GM18499 (cell line): ENCODE results near the gene QRFP.
"Not testable (repeated sequence)": the region's sequence is repeated elsewhere in the genome, so short reads cannot be mapped to it uniquely, and the experiment has no call there.

ENCODE experiments used
- ATAC-seq: cut with Tn5 transposase; IDR thresholded peaks from one replicate; pipeline ENCODE4 v1.9.1; 2021; ENCODE audit warnings: moderate number of reproducible peaks; ENCODE audit not compliant: insufficient read depth, unreplicated experiment

The QRFP gene

DNA sequence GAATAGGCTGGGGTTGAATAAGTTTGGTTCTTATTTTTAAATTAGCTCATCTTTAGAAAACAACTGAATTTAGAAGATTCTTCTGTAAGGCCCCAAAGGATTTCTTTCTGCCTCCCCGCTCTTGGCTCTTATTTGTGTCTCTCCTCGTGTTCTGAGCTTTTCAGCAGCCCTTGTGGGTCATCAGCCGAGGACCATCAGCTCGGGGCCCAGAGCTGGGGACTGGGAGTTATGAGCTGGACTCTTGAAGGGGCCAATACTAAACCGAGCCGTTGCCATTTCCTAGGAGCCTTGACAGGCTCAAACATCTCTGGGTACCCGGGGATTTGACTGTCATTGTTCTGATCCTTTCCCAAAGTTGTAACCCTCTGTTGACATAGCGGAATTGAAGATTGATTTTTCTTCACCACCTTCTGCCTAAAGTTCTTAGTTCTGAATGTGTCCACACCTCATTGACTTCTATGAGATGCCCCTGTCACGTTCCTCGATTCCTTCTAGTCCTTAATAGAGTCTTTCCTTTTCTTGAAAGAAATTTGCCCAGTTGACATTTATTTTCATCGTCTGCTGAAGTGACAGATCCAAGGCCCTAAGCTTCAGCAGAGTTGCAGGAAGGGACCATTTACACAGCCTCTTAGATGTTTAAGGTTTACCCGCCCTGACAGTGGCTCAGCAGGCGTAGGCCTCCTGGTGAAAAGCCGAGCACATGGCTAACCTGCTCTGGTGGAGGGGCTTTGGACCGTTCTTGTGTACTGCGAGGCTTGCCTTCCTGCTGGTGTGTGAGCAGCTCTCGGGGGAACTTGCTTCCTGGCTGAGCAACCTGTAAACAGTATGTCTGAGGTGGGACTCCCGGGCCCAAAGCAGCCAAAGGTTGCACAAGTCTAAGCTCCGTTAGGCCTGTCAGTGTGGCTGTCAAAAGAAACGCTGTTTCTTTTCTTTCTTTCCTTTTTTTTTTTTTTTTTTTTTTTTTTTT lies 37.6 kb downstream of the QRFP start:
- no peak for ATAC-seq

DNA sequence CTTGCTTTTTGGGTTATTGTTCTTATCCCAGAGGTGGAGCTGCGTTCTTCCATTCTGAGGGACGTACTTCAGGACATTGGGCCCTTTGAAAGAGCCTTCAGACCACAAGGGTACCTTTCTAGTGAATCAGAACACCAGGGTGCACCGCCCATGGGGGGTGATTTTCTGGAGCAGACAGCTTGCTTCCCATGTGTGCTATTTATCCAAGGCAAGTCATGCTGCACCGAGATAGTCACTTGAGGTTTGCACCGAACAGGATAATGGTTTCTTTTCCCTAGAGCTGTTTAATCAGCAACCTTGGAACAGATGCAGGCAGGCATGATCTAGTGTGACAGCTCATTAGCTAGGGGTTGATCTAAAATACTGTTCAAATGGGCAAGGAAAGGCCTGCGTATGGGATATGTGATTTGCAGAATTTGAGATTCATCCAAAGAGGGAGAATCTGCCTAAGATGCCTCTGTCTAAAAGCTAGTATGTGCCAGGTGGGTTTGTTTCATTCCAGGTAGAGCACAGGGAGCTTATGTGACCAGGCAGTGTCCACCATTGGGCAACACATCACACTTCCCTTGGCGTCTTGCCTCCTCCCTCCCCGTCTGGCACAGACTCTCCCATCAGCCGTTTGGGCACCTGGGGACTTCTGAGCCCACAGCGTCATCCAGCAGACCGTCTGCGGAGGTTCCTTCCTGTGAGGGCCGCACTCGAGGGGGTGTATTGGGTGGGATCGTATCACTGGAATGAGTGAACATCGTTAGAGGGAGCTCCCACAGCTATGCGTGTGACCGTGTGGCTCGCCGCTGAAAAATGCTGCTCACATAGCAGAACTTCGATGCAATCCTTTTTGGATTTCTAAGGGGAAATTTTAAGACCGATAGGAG lies 38.5 kb downstream of the QRFP start:
- no peak for ATAC-seq

DNA sequence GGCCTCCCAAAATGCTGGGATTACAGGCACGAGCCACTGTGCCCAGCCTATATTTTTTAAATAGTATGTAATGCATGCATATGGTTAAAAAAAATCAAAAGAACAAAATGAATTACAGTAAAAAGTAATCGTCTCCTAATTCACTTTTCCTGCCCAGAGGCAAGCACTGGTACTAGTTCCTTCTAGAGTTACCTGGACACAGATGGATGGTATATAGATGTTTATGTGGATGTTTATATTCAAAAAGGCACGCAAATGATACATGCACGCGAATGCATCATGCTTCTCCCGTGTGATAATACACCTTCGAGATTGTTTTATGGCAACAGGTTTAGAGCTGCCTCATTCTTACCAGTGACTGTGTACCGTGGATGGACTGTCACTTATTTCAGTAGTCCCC lies 40.1 kb downstream of the QRFP start:
- ATAC-seq = no peak

DNA sequence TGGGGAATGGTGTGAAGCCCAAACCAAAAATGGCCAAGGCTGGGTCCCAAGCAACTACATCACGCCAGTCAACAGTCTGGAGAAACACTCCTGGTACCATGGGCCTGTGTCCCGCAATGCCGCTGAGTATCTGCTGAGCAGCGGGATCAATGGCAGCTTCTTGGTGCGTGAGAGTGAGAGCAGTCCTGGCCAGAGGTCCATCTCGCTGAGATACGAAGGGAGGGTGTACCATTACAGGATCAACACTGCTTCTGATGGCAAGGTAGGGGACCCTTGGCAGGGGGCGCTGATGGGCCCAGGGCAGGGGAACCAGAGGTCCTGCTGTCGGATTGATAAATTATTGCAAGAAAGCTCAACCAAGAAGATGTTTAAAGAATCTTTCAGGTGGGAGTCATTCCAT lies 41.8 kb downstream of the QRFP start:
- ATAC-seq = no peak

DNA sequence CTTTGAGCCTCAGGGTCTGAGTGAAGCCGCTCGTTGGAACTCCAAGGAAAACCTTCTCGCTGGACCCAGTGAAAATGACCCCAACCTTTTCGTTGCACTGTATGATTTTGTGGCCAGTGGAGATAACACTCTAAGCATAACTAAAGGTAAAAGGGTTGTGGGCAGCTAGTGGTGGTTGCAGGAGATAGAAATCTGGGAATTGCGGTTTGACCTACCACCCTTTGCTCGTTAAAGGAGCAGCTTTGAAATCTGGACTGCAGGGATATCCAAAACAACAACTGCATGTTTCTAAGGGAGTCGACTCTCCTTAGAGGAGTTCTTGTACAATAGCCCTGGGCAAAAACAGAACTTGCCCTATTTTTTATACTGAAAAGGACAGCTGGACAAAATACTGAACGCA lies 42.5 kb downstream of the QRFP start:
- ATAC-seq = no peak

DNA sequence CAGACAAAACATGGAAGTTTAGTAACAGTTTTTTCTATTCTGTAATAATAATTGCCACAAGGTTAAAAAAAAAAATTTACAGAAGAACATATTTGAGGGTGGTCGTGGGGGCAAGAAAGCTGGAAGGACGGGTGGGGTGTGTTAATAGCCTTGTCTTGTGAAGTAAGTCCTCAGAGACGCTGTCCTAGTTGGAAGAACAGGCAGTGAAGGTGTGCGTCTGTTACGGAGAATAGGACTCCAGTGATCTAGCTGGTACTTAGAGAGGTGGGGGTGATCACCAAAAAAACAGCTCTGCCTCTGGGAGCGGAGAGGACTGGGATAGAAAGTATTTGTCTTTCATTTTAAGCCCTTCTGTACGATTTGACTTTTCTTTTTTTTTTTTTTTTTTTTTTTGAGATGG lies 43.8 kb downstream of the QRFP start:
- no peak for ATAC-seq

DNA sequence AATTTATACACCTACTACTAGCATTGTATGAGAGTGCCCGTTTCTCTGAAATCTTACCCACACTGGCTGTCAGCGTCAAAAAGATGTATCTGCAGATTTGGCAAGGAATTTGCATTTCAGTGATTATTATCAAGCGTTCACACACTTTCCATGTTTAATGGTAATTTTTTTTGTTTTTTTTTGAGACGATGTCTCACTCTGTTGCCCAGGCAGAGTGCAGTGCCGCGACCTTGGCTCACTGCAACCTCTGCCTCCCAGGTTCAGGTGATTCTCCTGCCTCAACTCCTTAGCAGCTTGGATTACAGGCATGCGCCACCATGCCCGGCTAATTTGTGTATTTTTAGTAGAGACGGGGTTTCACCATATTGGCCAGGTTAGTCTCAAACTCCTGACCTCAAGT lies 47.3 kb downstream of the QRFP start:
- no peak for ATAC-seq

DNA sequence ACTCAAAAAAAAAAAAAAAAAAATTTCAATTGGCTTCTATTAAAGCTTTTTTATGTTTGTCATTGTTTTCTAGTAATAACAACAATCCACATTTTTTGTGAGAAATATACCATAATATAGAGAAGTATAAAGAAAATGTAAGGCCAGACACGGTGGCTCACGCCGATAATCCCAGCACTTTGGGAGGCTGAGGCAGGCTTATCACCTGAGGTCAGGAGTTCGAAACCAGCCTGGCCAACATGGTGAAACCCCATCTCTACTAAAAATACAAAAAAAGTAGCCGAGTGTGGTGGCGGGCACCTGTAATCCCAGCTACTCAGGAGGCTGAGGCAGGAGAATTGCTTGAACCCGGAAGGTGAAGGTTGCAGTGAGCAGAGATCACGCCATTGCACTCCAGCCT lies 48.1 kb downstream of the QRFP start:
- ATAC-seq = not testable (repeated sequence)

DNA sequence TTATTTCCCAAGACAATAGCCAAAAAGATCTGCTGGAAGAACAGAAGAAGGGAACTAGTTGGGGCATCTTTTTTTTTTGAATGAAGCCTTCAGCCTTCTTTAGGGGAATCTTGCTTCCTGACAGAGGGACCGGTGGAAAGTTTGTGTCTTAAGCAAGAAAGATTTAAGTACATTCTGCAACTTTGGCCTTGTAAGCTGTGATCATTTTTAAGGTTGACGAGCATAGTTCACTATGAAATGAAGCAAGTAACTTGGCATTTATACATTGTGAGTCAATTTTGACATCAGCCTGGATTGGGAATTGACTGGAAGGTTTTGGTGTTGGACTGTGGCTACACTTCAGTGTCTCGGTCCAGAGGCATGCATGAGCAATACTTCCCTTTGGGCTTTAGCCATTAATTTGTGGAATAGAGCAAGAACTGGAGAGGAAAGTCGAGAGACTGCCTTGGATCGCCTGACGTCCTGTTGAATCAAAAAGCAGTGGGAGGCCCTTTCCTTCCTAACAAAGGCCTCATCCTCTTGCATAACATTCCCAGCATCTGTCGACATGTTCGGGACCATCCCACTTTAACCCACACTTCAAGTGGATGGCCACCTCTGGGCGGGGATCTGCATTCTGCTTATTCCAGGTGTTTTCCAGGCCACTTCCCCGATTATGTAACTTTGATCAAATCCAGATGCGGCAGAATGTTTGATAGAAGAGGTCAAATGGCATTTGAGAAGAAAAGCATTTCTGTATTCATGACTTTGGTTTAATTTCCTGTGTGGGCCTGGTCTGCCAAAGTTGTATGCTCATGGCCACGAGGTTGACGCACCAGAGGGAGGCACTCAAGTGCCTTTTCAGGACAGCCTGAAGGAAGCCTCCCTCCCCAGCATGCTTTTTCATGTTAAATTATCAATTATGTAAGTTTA lies 49.0 kb downstream of the QRFP start:
- ATAC-seq = no peak

DNA sequence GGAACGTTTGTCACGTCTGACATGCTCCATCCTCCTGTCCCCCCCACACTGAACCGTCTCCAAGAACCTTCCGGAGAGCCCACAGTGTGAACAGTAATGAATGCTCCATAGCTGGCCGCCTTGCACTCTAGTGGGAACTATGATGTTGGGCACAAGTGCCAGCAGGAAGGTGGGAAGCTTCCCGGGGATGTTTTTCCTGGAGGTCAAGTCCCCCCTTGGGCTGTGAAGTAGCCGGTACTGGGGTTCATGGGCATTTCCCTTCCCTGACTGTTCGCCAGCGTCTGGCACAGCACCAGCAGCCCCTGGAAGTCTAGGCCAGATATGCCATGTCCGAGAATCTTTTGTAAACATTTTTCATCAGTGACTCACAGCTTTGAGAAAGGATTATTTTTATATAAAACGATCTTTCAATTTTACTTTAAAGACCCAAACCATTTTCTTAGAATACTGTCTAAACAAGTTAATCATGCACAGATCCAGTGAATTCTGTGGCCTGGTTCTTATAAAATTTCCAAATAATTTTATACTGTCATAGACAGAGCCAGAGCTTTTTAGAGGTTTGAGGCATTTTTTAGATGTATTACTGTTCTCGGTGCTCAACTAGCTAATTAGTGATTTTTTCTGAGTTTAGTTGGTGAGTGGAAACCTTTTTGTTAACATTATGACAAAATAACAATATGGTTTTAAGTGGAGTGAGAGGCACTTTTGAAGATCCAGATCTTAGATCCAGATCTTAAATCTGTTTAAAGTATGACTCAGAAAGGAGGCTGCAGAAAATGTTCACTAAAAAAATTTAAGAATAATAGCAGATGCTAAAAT lies 49.9 kb downstream of the QRFP start:
- no peak for ATAC-seq

DNA sequence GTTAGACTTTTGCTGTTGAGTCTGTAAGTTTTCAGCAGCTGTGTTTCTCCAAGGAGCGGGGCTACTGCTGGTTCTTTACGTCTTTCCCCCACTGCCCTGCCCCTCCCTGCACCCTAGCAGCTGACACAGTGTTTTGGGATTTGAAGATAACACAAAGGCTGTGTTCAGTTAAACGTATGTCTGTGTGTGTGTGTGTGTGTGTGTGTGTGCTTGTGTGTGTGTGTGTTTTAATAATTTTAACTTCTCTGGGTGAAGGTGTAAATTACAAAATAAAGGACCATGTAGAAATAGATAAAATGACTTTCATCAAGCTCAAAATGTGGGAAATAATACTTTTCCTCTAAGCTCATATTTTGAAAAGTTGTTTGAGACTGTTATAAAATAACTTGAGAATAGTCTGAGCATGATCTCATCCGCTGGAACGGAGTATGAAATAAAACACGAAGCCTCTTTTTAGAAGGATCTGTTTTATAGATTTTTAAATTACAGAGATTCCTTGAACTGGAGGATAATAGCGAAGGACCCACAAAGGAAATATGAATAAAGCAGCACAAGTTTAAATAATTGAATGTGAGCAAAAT lies 50.6 kb downstream of the QRFP start:
- no peak for ATAC-seq

DNA sequence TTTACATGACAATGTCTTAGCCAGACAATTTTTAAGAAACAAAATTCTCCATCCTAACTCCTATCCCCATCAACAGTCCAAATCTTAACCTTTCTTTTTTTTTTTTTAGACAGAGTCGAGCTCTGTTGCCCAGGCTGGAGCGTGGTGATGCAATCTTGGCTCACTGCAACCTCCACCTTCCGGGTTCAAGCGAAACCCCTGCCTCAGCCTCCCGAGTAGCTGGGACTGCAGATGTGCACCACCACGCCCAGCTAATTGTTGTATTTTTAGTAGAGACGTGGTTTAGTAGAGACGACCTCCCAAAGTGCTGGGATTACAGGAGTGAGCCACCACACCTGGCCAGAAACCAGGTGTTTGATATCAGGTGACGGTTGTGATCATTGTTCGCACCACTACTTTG lies 51.4 kb downstream of the QRFP start:
- no peak for ATAC-seq

DNA sequence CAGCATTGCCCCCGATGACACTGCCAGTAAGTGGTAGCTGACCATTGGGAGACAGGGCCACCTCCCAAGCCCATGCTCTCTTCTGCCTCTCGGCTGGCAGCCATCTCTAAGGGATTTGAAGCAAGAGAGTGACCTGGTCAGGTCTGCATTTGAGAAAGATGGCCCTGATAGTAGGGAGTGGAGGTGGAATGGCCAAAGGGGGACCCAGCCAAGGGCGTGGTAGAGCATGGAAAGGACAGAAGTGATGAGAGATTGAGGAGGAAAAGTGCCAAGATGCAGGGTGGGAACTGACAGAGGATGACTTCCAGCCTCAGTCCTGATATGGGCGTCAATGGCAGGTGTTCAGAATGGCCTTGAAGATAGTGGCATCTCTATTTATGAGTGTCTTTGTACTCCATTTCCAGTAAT lies 52.6 kb downstream of the QRFP start:
- ATAC-seq = no peak

DNA sequence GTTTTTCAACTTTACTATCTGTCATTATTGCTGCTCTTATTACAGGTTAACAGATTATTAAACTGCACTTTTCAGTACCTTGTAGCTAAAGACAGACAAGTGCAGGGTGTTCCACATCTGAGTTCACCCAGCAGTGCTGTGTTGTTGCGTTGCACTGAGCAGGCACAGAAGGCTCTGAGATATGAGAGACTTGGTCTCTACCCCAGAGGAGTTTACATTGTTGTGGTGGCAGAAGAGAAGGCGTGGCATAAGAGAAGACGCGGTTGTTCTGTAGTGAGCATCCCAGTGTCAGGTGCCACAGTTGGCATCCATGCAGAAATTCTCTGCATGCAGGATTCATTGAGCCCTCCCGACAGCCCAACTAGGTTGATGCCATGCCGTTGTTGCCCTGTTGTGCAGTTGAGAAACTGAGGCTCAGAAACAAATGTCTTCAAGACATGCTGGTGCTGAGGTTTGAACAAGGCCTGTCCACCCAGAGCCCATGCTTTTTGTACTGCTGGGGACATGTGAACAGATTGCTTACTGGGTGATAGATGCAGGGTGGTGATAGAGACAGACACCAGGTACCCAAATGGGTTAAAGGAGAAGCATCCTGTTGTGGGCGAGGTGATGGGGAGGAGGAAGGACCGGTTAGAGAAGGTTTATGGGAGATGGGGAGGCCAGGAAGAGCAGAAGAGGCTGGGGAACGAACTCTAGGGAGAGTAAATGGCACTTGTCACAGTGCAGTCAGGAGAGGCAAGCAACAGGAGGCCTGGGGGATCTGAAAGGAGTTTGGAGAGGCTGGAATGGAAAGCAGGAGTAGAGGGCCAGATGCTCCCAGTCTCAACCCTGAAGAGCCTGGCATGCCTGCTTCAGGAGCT lies 53.3 kb downstream of the QRFP start:
- ATAC-seq = no peak
